NB4 (cell line): ENCODE data around the gene SLC45A1.

Source experiments
- DNase-seq: peaks from one replicate; pipeline ENCODE4 v3.0.0; 2010; ENCODE audit warnings: low read depth
- H3K4me3 ChIP-seq: one replicate; pipeline ENCODE4 v1.5.1; 2011; ENCODE audit warnings: mild to moderate bottlenecking, low read depth, low read length, moderate library complexity
- CTCF ChIP-seq: IDR thresholded peaks from one replicate; pipeline ENCODE4 v1.5.1; 2012; ENCODE audit warnings: low read depth, low read length
- MAX ChIP-seq: IDR thresholded peaks from 2 replicates; pipeline ENCODE4 v1.6.1; 2011; ENCODE audit warnings: low read depth, low read length
- MYC ChIP-seq: IDR thresholded peaks from 2 replicates; pipeline ENCODE4 v1.6.1; 2011; ENCODE audit warnings: low read depth, low read length
- POLR2A ChIP-seq: IDR thresholded peaks from 2 replicates; pipeline ENCODE4 v1.6.1; 2011; ENCODE audit warnings: mild to moderate bottlenecking; ENCODE audit not compliant: insufficient read length; ENCODE audit errors: extremely low read depth

Gene SLC45A1

GRCh38 chr1:8352471-8352845 is 34.5 kb downstream of the SLC45A1 start:
- no peak for DNase-seq
- no peak overlapping the region for H3K4me3 ChIP-seq
- no peak for TF ChIP-seq MYC
- no peak for TF ChIP-seq MAX
- no peak for TF ChIP-seq POLR2A
- TF ChIP-seq CTCF, result no peak

GRCh38 chr1:8352886-8353785 is 35.2 kb downstream of the SLC45A1 start:
- no peak overlapping the region for H3K4me3 ChIP-seq
- TF ChIP-seq MAX (no peak), MYC (no peak), POLR2A (no peak), CTCF (no peak)
- DNase-seq, result no peak

- TF ChIP-seq MAX (no peak), POLR2A (no peak), CTCF (no peak), MYC (no peak)
- no peak for DNase-seq
- no peak overlapping the region for H3K4me3 ChIP-seq
Measured at GRCh38 chr1:8354038-8354437, 36.1 kb downstream of the SLC45A1 start.

- H3K4me3 ChIP-seq, result no peak overlapping the region
- no peak for DNase-seq
- TF ChIP-seq POLR2A (no peak), MAX (no peak), CTCF (no peak), MYC (no peak)
Measured at GRCh38 chr1:8355439-8356255, 37.7 kb downstream of the SLC45A1 start.

GRCh38 chr1:8356256-8357209 is 38.6 kb downstream of the SLC45A1 start:
- H3K4me3 ChIP-seq, result no peak overlapping the region
- no peak for DNase-seq
- TF ChIP-seq MYC, result no peak
- no peak for TF ChIP-seq MAX
- TF ChIP-seq POLR2A, result no peak
- TF ChIP-seq CTCF, result no peak
